Measurements from ENCODE around the gene P2RX4.

P2RX4 gene

DNA sequence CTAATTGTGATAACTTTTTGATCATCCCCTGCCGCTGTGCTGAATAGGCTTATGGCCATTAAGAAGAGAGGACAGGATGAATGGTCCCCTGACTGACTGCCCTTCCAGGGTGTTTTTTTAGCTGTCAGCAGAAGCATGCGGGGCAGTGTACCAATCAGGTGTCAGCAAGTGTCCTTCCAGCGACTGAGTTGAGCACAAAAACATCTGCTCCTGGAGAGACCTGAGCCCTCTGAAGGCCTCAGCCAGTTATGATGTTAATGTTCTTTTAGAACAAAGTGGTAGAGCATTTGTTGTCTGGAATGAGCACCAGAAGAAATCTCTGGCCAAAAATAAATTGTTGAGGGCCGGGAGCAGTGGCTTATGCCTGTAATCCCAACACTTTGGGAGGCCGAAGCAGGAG is 39.8 kb upstream of the P2RX4 start:
- TF ChIP-seq, protein P1, sequence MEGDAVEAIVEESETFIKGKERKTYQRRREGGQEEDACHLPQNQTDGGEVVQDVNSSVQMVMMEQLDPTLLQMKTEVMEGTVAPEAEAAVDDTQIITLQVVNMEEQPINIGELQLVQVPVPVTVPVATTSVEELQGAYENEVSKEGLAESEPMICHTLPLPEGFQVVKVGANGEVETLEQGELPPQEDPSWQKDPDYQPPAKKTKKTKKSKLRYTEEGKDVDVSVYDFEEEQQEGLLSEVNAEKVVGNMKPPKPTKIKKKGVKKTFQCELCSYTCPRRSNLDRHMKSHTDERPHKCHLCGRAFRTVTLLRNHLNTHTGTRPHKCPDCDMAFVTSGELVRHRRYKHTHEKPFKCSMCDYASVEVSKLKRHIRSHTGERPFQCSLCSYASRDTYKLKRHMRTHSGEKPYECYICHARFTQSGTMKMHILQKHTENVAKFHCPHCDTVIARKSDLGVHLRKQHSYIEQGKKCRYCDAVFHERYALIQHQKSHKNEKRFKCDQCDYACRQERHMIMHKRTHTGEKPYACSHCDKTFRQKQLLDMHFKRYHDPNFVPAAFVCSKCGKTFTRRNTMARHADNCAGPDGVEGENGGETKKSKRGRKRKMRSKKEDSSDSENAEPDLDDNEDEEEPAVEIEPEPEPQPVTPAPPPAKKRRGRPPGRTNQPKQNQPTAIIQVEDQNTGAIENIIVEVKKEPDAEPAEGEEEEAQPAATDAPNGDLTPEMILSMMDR (IDR thresholded peaks at IDR 0.05): no peak

DNA sequence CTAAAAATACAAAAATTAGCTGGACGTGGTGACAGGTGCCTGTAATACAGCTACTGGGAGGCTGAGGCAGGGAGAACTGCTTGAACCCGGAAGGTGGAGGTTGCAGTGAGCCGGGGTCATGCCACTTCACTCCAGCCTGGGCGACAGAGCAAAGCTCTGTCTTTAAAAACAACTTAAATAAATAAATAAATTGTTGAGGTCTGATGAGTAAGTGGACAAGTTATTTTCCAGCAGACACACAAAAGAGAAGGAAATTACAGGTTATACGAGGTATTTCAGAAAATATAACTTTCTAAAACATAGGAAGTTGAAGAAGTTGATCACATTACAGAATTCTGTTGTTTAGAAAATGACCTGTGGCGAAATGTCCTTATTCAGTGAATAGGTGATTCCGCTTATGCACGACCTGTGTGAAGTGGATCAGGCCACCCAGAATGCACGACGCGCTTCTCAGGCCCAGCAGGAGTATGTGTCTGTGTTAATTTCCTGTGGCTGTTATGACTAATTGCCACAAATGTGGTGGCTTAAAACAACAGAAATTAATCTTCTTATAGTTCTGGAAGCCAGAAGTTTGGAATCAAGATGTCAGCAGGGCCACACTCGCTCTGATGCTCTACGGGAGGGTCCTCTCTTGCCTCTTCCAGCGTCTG is 39.2 kb upstream of the P2RX4 start:
- TF ChIP-seq, protein P1 (IDR thresholded peaks at IDR 0.05): no peak

DNA sequence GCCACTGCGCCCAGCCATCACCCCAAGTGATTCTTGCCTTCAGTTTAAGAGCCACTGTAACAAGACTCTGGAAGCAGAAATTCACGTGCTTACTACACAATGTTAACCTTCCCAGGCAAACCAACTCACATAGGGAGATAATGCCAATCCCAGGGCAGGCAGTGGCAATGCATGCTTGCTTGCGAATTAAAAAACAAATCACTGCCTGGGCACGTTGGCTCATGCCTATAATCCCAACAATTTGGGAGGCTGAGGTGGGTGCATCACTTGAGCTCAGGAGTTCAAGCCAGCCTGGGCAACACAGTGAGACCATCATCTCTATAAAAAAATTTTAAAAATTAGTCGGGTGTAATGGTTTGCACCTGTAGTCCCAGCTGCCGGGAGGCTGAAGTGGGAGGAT is 37.8 kb upstream of the P2RX4 start:
- TF ChIP-seq, protein P1 (IDR thresholded peaks at IDR 0.05): no peak

DNA sequence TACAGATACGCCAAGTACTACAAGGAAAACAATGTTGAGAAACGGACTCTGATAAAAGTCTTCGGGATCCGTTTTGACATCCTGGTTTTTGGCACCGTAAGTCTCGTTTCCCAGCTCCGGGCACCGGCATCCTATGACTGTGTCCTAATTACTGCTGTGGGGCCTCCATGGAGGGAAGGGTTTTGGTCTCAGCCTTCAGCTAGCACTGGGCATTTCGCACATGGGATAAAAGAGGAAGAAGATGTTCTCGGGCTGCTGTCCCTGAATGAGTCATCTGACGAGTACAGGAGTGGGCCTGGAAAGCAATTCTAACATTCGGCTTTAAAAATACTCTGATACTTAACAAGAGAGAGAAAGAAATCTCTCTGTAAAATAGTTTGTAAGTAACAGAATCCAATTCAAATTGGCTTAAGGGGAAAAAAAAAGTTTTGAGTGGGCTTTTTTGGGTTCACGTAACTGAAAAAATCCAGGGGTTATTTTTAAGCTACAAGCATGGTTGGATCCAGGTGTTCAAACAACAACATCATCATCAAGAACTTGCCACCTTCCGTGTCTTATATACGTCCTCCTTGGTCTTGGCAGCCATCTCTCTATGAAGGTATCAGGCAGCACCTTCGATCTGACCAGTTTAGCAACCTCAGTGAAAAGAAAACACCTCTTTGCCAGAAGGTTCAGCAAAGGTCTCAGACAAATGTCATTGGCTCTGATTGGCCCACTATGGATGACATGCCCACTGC is 34.4 kb upstream of the P2RX4 start:
- TF ChIP-seq, protein P1 (IDR thresholded peaks at IDR 0.05): no peak

DNA sequence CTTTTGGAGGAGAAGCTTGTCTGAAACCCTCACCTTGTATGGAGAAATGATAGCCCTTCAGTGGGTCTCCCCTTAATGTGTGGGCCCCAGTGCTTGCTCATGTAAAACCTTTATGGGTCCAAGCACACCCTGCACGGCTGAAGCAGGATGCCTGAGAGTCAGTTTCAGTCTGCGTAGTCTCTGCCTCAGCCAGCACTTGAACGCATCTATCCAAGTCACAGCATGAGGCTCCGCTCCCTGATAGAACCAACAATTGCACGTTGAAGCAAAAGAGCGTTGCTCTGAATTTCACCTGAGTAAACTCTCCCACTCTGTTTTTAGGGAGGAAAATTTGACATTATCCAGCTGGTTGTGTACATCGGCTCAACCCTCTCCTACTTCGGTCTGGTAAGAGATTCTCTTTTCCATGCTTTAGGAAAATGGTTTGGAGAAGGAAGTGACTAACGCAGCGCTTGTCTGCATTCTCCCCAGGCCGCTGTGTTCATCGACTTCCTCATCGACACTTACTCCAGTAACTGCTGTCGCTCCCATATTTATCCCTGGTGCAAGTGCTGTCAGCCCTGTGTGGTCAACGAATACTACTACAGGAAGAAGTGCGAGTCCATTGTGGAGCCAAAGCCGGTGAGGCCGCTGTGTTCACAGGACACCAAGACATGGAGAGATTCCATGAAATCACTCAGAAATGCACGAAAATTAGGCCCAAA is 33.0 kb upstream of the P2RX4 start:
- TF ChIP-seq, protein P1 (IDR thresholded peaks at IDR 0.05): no peak

DNA sequence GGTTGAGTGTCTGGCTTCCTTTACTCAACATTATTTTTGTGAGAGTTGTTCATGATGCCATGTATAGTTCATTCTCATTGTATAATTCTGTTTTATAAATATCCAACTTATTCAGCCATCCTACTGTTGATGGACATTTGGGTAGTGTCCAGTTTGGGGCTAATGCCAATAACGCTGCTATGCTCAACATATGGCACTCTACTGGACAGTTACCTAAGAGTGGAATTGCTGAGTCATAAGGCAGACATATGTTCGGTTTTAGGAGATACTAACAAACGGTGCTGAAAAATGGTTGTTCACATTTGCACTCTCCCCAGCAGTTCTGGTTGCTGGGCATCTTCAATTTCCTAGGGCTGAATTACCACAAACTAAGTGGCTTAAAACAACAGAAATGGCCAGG is 28.7 kb upstream of the P2RX4 start:
- TF ChIP-seq, protein P1 (IDR thresholded peaks at IDR 0.05): no peak

DNA sequence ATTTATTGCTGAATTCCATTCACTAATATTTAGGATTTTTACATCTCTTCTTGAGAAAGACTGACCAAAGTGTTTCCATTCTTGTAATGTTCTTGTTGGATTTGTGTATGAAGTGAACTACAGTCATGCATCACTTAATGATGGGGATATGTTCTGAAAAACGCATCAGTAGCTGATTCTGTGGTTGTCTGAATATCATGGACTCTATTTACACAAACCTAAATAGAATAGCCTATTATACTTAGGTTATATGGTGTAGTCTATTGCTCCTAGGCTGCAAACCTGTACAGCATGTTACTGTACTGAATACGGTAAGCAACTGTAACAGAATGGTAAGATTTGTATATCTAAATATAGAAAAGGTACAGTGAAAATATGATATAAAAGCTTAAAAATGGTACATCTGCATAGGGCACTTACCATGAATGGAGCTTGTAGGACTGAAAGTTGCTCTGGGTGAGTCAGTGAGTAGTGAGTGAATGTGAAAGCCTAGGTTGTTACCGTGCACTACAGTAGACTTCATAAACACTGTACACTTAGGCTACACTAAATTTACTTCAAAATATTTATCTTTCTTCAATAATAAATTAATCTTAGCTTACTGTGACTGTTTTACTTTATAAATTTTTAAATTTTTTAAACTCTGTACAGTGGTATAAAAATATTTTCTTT is 27.6 kb upstream of the P2RX4 start:
- TF ChIP-seq, protein P1 (IDR thresholded peaks at IDR 0.05): no peak
